NCI-H2196 (cell line): ENCODE measurements around the gene SLC9A3.

Experiments
- DNase-seq: peaks from one replicate; lab custom pipeline; 2025; ENCODE audit not compliant: unreplicated experiment; lab: John Stamatoyannopoulos, UW

The SLC9A3 gene

GRCh38 chr5:527646-528628 lies 3.7 kb upstream of the SLC9A3 start:
- no peak for DNase-seq

GRCh38 chr5:526456-527088 lies 2.3 kb upstream of the SLC9A3 start:
- DNase-seq: no peak

- DNase-seq: no peak
These were observed 1.7 kb upstream of the SLC9A3 start for GRCh38 chr5:525916-526315.

- no peak for DNase-seq
These were observed 918 bp upstream of the SLC9A3 start for GRCh38 chr5:524973-525761.

- DNase-seq: no peak
These were observed 617 bp downstream of the SLC9A3 start for GRCh38 chr5:523441-524222.

- no peak for DNase-seq
These were observed 1.3 kb downstream of the SLC9A3 start for GRCh38 chr5:522899-523440.

- DNase-seq: no peak
These were observed 2.1 kb downstream of the SLC9A3 start for GRCh38 chr5:522116-522515.

- no peak for DNase-seq
These were observed 2.6 kb downstream of the SLC9A3 start for GRCh38 chr5:521680-522079.

GRCh38 chr5:520850-521226 lies 3.4 kb downstream of the SLC9A3 start:
- no peak for DNase-seq

- no peak for DNase-seq
These were observed 3.9 kb downstream of the SLC9A3 start for GRCh38 chr5:520196-520849.

- DNase-seq: no peak
These were observed 5.5 kb downstream of the SLC9A3 start for GRCh38 chr5:518721-519120.

GRCh38 chr5:517535-518100 lies 6.6 kb downstream of the SLC9A3 start:
- no peak for DNase-seq

- DNase-seq: no peak
These were observed 7.3 kb downstream of the SLC9A3 start for GRCh38 chr5:516980-517379.

GRCh38 chr5:516338-516925 lies 7.8 kb downstream of the SLC9A3 start:
- DNase-seq: no peak

GRCh38 chr5:515273-515836 lies 8.9 kb downstream of the SLC9A3 start:
- no peak for DNase-seq

- no peak for DNase-seq
These were observed 9.6 kb downstream of the SLC9A3 start for GRCh38 chr5:514673-515072.

- no peak for DNase-seq
These were observed 10.2 kb downstream of the SLC9A3 start for GRCh38 chr5:514101-514485.

- no peak for DNase-seq
These were observed 10.8 kb downstream of the SLC9A3 start for GRCh38 chr5:513216-514100.
